ENCODE data around the gene FMNL2.

The FMNL2 gene

DNA sequence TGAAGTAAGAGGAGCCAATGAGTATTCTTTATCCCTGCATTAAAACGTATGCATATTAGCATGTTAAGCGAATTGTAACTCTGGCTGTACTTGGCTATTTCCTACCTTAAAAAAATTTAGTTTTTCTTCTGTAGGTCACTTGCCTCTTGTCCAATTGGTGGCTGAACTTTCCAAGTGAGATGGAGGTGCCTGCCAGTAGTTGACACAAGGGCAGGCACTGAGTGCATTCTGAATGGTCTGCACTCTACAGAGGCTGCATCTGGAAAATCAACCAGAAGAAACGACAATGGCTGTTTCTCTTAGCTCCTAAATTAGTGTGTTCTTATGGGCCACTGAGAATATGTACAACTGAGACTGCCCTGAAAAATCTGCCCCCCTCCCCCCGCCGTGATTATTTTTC lies 221.5 kb downstream of the FMNL2 start:
- no peaks in the 10 kb centered on the region for H3K36me3 ChIP-seq (ENCODE audit: control insufficient read depth, insufficient read depth, low read length)
- H3K4me1 ChIP-seq (ENCODE audit: control insufficient read depth, insufficient read depth, low read length, poor library complexity, severe bottlenecking), result no peaks in the 10 kb centered on the region
- DNase-seq, result no peak
- no peaks in the 10 kb centered on the region for H3K27me3 ChIP-seq (replicated peaks; ENCODE audit: control insufficient read depth, insufficient read depth, low read length, poor library complexity, severe bottlenecking)
- no peak overlapping the region for H3K4me3 ChIP-seq (ENCODE audit: insufficient read depth, low read depth, low read length, poor library complexity, severe bottlenecking)
- no peak overlapping the region for H3K27ac ChIP-seq (ENCODE audit: insufficient read depth, low read length, poor library complexity, severe bottlenecking)
- H3K9me3 ChIP-seq (ENCODE audit: control insufficient read depth, low read length), result no peaks in the 10 kb centered on the region

DNA sequence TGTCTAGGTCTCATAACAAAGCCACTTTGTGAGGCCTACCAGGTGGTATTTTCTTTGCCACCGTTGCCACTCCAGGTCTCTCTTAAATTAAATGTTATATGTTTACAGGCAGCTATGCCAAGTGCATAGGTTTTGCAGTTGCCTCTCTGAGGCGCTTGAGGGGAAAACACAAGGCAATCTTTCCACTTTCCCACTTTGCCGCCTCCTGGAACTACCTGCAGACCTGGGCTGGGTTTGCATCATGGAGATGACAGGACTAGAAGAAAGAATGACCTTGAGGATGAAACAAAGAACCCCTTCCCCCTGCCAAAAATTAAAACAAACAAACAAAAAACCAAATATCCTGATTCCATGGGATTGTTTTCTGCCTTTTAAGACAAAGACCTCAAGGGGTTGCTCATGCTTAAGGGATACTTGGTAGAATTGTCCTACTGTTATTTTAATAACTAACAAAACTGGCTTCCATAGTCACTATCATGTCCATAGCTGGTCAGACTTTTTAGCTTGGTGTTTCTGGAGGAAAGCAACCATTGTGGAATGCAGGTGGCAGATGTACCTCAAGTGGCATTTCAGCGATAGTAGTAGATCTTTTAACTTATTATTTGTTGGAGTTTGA lies 222.4 kb downstream of the FMNL2 start:
- Histone ChIP-seq H3K27me3 (replicated peaks; ENCODE audit: control insufficient read depth, insufficient read depth, low read length, poor library complexity, severe bottlenecking) (no peaks in the 10 kb centered on the region), H3K4me3 (ENCODE audit: insufficient read depth, low read depth, low read length, poor library complexity, severe bottlenecking) (no peak overlapping the region), H3K36me3 (ENCODE audit: control insufficient read depth, insufficient read depth, low read length) (no peaks in the 10 kb centered on the region), H3K4me1 (ENCODE audit: control insufficient read depth, insufficient read depth, low read length, poor library complexity, severe bottlenecking) (no peaks in the 10 kb centered on the region), H3K9me3 (ENCODE audit: control insufficient read depth, low read length) (no peaks in the 10 kb centered on the region), H3K27ac (ENCODE audit: insufficient read depth, low read length, poor library complexity, severe bottlenecking) (no peak overlapping the region)
- no peak for DNase-seq

DNA sequence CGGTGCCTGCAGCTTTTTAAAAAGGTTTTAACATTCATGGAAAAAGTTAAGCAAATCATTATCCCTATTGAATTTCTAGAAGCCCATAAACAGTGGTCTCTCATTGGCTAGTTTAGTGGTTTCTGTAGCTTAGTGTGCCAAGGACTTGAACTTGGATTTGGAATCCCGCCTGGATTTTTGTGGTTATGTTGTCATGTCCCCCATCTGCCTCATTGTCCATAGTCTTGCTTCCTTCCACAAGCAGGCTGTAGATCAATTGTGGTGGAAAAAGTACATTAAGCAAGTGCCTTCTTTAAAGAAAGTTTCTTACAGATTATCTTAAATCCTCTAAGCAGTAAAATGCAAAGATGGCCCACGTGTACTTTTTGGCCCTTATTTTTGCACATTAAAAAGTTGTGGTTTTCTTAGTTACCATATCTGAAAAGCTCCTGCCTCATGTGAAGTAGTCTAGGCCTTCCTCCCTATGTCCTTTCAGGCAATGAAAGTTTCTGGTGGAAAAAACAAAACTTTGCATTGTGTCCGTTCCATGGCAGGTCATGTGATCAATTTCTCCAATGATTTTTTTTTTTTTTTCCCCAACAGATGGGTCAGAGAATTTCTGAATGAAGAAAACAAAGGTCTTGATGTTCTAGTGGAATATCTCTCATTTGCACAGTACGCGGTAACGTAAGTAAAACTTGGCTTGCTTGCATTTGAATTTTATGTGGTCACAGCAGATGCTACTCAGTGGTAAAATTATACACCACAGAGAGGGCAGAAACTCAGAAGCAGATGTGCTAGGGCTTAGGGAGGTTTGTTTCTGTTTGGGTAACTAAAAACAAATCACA lies 223.4 kb downstream of the FMNL2 start:
- no peaks in the 10 kb centered on the region for H3K27me3 ChIP-seq (replicated peaks; ENCODE audit: control insufficient read depth, insufficient read depth, low read length, poor library complexity, severe bottlenecking)
- no peaks in the 10 kb centered on the region for H3K4me1 ChIP-seq (ENCODE audit: control insufficient read depth, insufficient read depth, low read length, poor library complexity, severe bottlenecking)
- no peaks in the 10 kb centered on the region for H3K9me3 ChIP-seq (ENCODE audit: control insufficient read depth, low read length)
- no peak overlapping the region for H3K4me3 ChIP-seq (ENCODE audit: insufficient read depth, low read depth, low read length, poor library complexity, severe bottlenecking)
- H3K36me3 ChIP-seq (ENCODE audit: control insufficient read depth, insufficient read depth, low read length), result no peaks in the 10 kb centered on the region
- H3K27ac ChIP-seq (ENCODE audit: insufficient read depth, low read length, poor library complexity, severe bottlenecking), result no peak overlapping the region
- DNase-seq, result no peak

DNA sequence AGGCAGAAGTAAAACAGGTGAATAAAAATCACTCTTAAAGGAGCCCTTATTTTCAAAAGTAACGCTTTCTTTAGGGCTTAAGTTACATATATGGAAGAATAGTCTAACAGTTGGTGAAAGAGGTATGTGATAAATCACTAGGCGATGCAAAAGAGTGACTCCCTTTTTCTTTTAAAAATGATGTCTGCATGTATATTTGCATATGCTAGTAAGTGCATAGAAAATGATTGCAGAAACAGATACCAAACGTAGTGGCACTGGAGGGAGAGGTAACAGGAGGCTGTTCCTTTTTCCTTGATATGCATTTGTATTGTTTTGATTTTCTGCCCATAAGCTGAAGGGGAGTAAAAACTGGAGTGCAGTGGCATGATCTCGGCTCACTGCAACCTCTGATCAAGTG lies 224.0 kb downstream of the FMNL2 start:
- Histone ChIP-seq H3K9me3 (ENCODE audit: control insufficient read depth, low read length) (no peaks in the 10 kb centered on the region), H3K36me3 (ENCODE audit: control insufficient read depth, insufficient read depth, low read length) (no peaks in the 10 kb centered on the region), H3K4me1 (ENCODE audit: control insufficient read depth, insufficient read depth, low read length, poor library complexity, severe bottlenecking) (no peaks in the 10 kb centered on the region), H3K27ac (ENCODE audit: insufficient read depth, low read length, poor library complexity, severe bottlenecking) (no peak overlapping the region), H3K4me3 (ENCODE audit: insufficient read depth, low read depth, low read length, poor library complexity, severe bottlenecking) (no peak overlapping the region), H3K27me3 (replicated peaks; ENCODE audit: control insufficient read depth, insufficient read depth, low read length, poor library complexity, severe bottlenecking) (no peaks in the 10 kb centered on the region)
- DNase-seq, result no peak

DNA sequence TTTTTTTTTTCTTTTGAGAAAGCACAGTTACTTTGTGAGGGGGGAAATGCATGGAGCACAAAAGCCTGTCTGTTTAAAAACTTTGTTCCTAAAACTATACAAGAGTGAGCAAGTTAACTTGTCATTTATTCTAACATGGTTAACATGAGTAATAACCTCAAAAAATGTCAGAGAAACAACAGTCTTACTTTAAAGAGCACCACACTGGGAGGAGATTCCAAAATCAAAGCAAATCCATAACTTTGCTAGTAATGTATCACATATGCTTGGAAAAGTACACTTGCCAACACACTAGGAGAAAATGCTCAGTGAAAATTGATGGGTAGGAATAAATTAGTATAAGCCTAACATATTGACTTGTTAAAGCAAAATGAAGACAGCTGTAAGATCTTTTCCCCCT lies 225.2 kb downstream of the FMNL2 start:
- no peaks in the 10 kb centered on the region for H3K27me3 ChIP-seq (replicated peaks; ENCODE audit: control insufficient read depth, insufficient read depth, low read length, poor library complexity, severe bottlenecking)
- no peak overlapping the region for H3K27ac ChIP-seq (ENCODE audit: insufficient read depth, low read length, poor library complexity, severe bottlenecking)
- DNase-seq, result no peak
- H3K4me1 ChIP-seq (ENCODE audit: control insufficient read depth, insufficient read depth, low read length, poor library complexity, severe bottlenecking), result no peaks in the 10 kb centered on the region
- no peaks in the 10 kb centered on the region for H3K9me3 ChIP-seq (ENCODE audit: control insufficient read depth, low read length)
- no peak overlapping the region for H3K4me3 ChIP-seq (ENCODE audit: insufficient read depth, low read depth, low read length, poor library complexity, severe bottlenecking)
- no peaks in the 10 kb centered on the region for H3K36me3 ChIP-seq (ENCODE audit: control insufficient read depth, insufficient read depth, low read length)

DNA sequence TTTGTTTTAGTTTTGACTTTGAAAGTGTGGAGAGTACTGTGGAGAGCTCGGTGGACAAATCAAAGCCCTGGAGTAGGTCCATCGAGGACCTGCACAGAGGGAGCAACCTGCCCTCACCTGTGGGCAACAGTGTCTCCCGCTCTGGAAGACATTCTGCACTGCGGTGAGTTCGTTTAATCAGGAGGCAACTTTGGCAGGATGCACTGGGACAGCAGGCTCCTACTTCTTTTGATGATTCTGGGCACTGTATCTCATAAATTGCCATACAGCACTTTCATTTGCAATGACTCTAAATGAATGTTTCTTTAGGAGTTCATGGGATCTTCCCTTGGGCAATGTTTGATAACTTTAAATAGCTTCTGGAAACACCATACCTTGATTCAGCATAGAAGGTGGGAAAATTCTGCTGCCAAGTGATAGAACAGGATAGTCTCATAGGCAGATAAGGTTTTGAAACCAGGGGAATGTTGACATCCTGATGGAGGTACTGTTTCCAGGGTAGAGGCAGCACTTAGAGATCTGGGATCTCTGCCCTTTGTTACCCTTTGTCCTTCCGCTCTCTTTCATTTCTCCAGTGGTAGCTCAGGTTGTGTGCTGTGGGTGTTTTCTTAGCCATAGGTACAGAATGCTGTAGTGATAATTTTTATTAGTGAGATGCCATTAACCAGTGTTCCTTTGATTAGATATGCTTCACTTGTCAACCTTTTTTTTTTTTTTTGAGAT lies 226.1 kb downstream of the FMNL2 start:
- H3K4me1 ChIP-seq (ENCODE audit: control insufficient read depth, insufficient read depth, low read length, poor library complexity, severe bottlenecking), result no peaks in the 10 kb centered on the region
- no peaks in the 10 kb centered on the region for H3K36me3 ChIP-seq (ENCODE audit: control insufficient read depth, insufficient read depth, low read length)
- H3K27me3 ChIP-seq (replicated peaks; ENCODE audit: control insufficient read depth, insufficient read depth, low read length, poor library complexity, severe bottlenecking), result no peaks in the 10 kb centered on the region
- H3K27ac ChIP-seq (ENCODE audit: insufficient read depth, low read length, poor library complexity, severe bottlenecking), result no peak overlapping the region
- no peak overlapping the region for H3K4me3 ChIP-seq (ENCODE audit: insufficient read depth, low read depth, low read length, poor library complexity, severe bottlenecking)
- no peak for DNase-seq
- H3K9me3 ChIP-seq (ENCODE audit: control insufficient read depth, low read length), result no peaks in the 10 kb centered on the region

DNA sequence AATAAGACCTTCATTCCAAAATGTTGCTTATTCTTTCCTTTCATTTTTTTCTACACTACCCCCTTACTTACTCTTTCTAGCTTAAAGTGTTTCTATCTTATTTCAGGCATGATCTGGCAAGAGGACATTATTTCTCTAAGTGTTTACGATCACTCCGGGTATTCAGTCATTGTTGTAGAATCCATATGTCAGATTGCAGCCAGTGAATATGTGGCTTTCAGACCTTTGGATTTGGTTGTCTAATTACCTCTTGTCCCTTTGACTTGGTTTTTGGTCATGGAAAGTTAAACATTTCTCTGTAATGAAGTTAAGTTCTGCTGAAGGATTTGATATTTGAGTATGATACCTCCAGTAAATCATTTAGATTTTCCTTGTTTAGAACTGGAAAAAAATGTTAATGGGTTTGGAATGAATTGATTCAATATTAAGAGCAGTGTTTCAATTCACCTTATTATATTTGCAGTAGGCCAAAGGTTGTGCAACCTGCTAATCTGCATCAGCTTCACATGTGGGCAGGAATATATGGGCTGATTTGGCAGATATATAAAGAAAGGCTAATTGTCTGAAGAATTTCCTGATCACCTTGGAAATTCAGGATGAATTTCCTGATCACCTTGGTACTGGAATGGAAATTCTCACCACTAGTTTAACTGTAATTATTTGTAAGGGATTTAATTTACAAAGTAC lies 227.4 kb downstream of the FMNL2 start:
- Histone ChIP-seq H3K9me3 (ENCODE audit: control insufficient read depth, low read length) (no peaks in the 10 kb centered on the region), H3K27ac (ENCODE audit: insufficient read depth, low read length, poor library complexity, severe bottlenecking) (no peak overlapping the region), H3K36me3 (ENCODE audit: control insufficient read depth, insufficient read depth, low read length) (no peaks in the 10 kb centered on the region), H3K27me3 (replicated peaks; ENCODE audit: control insufficient read depth, insufficient read depth, low read length, poor library complexity, severe bottlenecking) (no peaks in the 10 kb centered on the region), H3K4me1 (ENCODE audit: control insufficient read depth, insufficient read depth, low read length, poor library complexity, severe bottlenecking) (no peaks in the 10 kb centered on the region), H3K4me3 (ENCODE audit: insufficient read depth, low read depth, low read length, poor library complexity, severe bottlenecking) (no peak overlapping the region)
- no peak for DNase-seq

DNA sequence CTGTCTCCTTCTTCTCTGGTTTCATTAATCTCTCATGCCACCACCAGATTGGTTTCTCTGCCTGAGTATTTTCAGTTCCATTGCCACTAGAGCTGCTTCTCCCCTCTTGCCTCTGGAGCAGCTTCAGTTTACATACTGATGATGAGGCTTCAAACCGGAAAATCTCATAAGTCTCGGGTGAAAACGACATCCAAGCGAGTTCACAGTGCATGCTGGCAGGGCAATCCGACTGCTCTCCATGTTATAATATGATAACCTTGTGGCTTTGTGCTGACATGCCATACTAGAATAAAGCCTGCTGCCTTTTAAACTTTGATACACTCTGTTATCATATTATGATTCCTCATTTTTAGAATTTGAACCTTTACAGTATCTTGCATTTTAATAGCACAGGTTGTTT lies 228.8 kb downstream of the FMNL2 start:
- DNase-seq, result no peak
- H3K36me3 ChIP-seq (ENCODE audit: control insufficient read depth, insufficient read depth, low read length), result no peaks in the 10 kb centered on the region

DNA sequence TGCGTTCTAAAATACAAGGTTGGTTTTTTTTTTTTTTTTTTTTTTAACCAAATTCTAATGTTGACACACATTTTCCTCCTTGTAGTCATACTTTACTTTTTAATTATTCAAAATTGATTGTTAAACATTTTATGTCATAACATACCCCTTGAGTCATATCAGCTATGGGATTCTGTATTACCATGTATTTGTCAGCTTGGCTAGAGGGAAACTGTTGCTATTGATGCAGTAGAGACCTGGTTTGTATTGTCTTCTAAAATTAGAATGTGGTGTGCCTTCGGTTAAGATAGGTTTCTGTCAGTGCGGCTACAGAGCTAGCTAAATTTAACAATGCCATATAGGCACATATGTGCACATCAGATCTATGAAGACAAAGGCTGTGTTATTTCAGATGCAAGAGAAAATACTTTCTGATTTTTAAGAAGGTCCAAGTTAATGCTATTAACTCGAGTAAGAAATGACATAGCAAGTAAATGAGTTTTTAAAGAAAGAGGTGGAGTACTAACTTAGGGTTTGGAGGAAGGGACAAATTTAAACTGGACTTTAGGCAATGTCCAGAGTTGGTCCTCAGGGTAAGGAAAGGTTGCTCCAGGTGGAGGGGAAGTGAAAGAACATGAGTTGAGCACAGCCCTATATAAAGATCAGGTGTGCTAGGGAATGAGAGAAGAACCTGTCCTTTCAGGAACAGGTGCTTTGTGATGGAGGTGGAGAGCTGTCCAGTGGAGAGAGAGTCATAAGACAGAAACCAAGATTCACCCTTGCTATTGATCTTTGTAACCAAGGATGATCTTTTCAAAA lies 230.0 kb downstream of the FMNL2 start:
- DNase-seq, result no peak
- Histone ChIP-seq H3K27me3 (replicated peaks; ENCODE audit: control insufficient read depth, insufficient read depth, low read length, poor library complexity, severe bottlenecking) (no peaks in the 10 kb centered on the region), H3K4me3 (ENCODE audit: insufficient read depth, low read depth, low read length, poor library complexity, severe bottlenecking) (no peak overlapping the region), H3K4me1 (ENCODE audit: control insufficient read depth, insufficient read depth, low read length, poor library complexity, severe bottlenecking) (no peaks in the 10 kb centered on the region), H3K36me3 (ENCODE audit: control insufficient read depth, insufficient read depth, low read length) (no peaks in the 10 kb centered on the region), H3K27ac (ENCODE audit: insufficient read depth, low read length, poor library complexity, severe bottlenecking) (no peak overlapping the region), H3K9me3 (ENCODE audit: control insufficient read depth, low read length) (no peaks in the 10 kb centered on the region)

More for the DNA sequence above, 228.8 kb downstream of the FMNL2 start:
- Histone ChIP-seq H3K4me3 (ENCODE audit: insufficient read depth, low read depth, low read length, poor library complexity, severe bottlenecking) (no peak overlapping the region), H3K9me3 (ENCODE audit: control insufficient read depth, low read length) (no peaks in the 10 kb centered on the region), H3K27ac (ENCODE audit: insufficient read depth, low read length, poor library complexity, severe bottlenecking) (no peak overlapping the region), H3K4me1 (ENCODE audit: control insufficient read depth, insufficient read depth, low read length, poor library complexity, severe bottlenecking) (no peaks in the 10 kb centered on the region), H3K27me3 (replicated peaks; ENCODE audit: control insufficient read depth, insufficient read depth, low read length, poor library complexity, severe bottlenecking) (no peaks in the 10 kb centered on the region)

Measured in effector memory CD4-positive, alpha-beta T cell (primary cell).